ENCODE results near the gene DDX27. TPM values are rescaled to one million over a fixed set of nuclear protein-coding genes. Genes with fewer than 3 reads are reported as not detected.

The DDX27 gene
- total and polyA plus RNA-seq, 2 of the 13 experiments (the other 11 are each of a cell fraction or from before 2014, with no cell fraction given): 42.6 to 72.8 TPM

- TF ChIP-seq MAZ (IDR thresholded peaks at IDR 0.05; ENCODE audit: borderline replicate concordance, low read depth, low read length) (no peak), MAZ (CRISPR knock-in tag; IDR thresholded peaks at IDR 0.05; ENCODE audit: low read depth) (peak; percentile 53; the same call in 1 of the 2 replicates), ZFP82 (CRISPR knock-in tag; IDR thresholded peaks at IDR 0.05; ENCODE audit: borderline replicate concordance) (0 out of 2 replicates have a peak, but pooled peaks have one; percentile 23), THAP11 (CRISPR knock-in tag; IDR thresholded peaks at IDR 0.05) (peak; percentile 82), ZNF414 (CRISPR knock-in tag; IDR thresholded peaks at IDR 0.05) (no peak), DNMT3B (CRISPR knock-in tag; conservative IDR thresholded peaks at IDR 0.05) (peak; percentile 83; the same call in 1 of the 2 replicates), ZNF142 (CRISPR knock-in tag; IDR thresholded peaks at IDR 0.05) (no peak), ATF2 (CRISPR knock-in tag; IDR thresholded peaks at IDR 0.05) (peak; percentile 39; the same call in 1 of the 2 replicates), TBX3 (IDR thresholded peaks at IDR 0.05; ENCODE audit: borderline replicate concordance) (no peak), TRIM22 (IDR thresholded peaks at IDR 0.05) (no peak), MYC (CRISPR knock-in tag; IDR thresholded peaks at IDR 0.05; ENCODE audit: borderline replicate concordance) (peak; percentile 44; the same call in 1 of the 2 replicates), HNF4A (CRISPR knock-in tag; IDR thresholded peaks at IDR 0.05) (peak; percentile 55; the same call in 1 of the 2 replicates), SRSF1 (optimal IDR thresholded peaks at IDR 0.05; ENCODE audit: low read depth, low read length) (no peak), PHF8 (CRISPR knock-in tag; IDR thresholded peaks at IDR 0.05) (0 out of 2 replicates have a peak, but pooled peaks have one; percentile 21), ZNF205 (CRISPR knock-in tag; IDR thresholded peaks at IDR 0.05) (peak; percentile 72; the same call in 1 of the 2 replicates), ETS1 (CRISPR knock-in tag; IDR thresholded peaks at IDR 0.05) (no peak), CEBPB (IDR thresholded peaks at IDR 0.05; ENCODE audit: borderline replicate concordance, low read depth, low read length) (no peak), NFE2L1 (CRISPR knock-in tag; IDR thresholded peaks at IDR 0.05; ENCODE audit: borderline replicate concordance) (no peak), ATF7-NPFF (CRISPR knock-in tag; IDR thresholded peaks at IDR 0.05; ENCODE audit: low read depth) (peak; percentile 49; the same call in 1 of the 2 replicates)
These were observed 2.1 kb upstream of the DDX27 start (continued) for GRCh38 chr20:49216991-49217578.
